Cardiac fibroblast (primary cell): ENCODE data around the gene C2orf78.
"Not testable (repeated sequence)": the region's sequence is repeated elsewhere in the genome, so short reads cannot be mapped to it uniquely, and the experiment has no call there.

ENCODE experiments used
- DNase-seq, 2 donors: peaks; one replicate each; pipeline versions ENCODE4 v3.0.0 to v3.0.0-alpha.2; 2010; ENCODE audit warnings: low read depth in 2 of 2
- H3K4me3 ChIP-seq, 2 donors: replicated peaks in 1 of 2; 1 replicate in 1 of 2; 2 replicates in 1 of 2; pipeline ENCODE4 v1.5.1; 2011; ENCODE audit warnings: low read depth in 2 of 2, low read length in 2 of 2, mild to moderate bottlenecking in 2 of 2, moderate library complexity in 1 of 2
- TF ChIP-seq, protein P1 (sequence below): IDR thresholded peaks from one replicate; pipeline ENCODE4 v1.5.1; 2011; ENCODE audit warnings: low read depth, mild to moderate bottlenecking, low read length, inconsistent platforms

Gene C2orf78, protein sequence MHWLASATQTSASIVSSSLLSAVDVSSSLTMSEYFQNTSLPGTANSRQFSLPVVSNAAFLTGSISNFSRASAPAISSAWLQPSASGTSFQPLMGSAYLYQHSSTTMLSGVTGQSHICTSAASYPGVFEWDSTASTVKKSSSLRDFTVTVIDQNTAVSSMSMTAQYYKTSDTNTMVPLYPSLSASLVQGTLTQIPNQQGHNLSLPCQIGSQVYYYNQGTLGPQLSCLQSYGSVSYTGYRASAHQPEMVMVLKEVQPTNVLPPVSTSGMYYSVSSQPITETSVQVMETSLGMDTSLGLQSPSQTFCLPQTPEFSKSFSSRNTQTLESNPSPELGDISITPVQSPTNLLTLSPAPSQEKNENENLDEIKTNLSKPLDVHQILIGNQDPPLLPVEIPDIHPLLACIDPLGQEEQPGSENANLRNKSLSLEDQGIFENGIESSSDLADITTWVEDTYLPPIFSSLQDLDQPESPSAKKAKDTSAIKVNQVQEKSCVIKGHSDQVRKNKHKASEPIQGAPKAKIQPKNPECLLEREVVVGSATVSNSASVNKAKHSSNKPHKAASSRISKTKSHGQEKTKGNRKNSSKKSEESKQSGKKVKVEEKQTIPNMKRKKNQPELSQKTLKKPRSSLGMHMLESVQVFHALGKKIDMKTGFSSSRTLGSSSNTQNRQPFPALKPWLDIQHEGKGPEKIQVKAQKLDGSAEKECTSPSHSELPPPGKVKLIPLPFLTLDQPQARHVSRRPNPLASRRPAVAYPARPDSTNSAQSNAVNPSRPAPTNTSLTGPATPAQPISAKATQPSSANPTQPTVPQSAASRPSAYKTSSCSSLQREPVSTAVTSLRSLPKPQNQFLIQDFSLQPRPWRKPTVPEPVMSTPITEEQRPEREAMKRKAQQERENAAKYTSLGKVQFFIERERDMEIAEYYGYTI

DNA sequence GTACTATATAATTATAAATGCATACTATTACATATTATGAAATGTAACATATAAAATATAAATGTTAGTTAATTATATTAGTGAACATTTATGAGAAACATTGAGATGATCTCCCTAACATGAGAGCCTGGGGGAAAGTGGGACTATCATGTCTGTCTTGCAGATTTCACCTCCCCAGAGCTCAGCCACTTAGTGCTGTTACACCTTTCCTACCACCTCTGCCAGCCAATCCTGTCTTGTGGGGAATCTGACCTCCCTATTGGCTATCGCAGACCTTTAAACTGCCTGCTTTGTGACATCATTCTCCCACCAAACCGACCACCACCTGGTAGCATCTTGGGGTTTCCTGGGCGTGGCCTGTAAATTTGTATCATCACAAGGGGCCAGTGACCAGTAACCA lies at the start of gene C2orf78:
Gene C2orf78, plus strand, starts transcription at position 301 of the 400 bp plus-strand sequence. CDS start 127 bp downstream, outside the sequence.
- DNase-seq, H3K4me3 ChIP-seq: not testable (repeated sequence)

DNA sequence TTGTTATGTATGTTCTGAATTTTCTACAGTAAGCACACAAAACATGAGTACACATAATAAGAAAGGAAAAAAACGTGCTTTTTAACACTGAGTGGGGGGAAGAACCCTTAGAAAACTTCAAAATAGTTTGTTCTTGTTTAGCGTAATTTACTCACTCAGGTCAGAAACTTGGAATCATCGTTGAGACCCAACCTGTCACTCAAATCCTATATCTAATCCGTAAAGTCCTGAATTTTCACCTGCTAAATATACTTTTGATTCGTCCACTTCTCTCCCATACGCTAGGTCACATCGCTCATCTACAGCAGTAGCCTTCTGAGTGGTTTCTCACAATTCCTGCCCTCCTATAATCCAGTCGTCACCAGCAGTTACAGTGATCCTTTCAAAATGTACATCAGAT lies 47.6 kb upstream of the C2orf78 start:
- TF ChIP-seq, protein P1, sequence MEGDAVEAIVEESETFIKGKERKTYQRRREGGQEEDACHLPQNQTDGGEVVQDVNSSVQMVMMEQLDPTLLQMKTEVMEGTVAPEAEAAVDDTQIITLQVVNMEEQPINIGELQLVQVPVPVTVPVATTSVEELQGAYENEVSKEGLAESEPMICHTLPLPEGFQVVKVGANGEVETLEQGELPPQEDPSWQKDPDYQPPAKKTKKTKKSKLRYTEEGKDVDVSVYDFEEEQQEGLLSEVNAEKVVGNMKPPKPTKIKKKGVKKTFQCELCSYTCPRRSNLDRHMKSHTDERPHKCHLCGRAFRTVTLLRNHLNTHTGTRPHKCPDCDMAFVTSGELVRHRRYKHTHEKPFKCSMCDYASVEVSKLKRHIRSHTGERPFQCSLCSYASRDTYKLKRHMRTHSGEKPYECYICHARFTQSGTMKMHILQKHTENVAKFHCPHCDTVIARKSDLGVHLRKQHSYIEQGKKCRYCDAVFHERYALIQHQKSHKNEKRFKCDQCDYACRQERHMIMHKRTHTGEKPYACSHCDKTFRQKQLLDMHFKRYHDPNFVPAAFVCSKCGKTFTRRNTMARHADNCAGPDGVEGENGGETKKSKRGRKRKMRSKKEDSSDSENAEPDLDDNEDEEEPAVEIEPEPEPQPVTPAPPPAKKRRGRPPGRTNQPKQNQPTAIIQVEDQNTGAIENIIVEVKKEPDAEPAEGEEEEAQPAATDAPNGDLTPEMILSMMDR: no peak
- H3K4me3 ChIP-seq: peak overlapping the region; percentile 76 to 83
- DNase-seq: peak in 1 of 2 donors; percentile 8

DNA sequence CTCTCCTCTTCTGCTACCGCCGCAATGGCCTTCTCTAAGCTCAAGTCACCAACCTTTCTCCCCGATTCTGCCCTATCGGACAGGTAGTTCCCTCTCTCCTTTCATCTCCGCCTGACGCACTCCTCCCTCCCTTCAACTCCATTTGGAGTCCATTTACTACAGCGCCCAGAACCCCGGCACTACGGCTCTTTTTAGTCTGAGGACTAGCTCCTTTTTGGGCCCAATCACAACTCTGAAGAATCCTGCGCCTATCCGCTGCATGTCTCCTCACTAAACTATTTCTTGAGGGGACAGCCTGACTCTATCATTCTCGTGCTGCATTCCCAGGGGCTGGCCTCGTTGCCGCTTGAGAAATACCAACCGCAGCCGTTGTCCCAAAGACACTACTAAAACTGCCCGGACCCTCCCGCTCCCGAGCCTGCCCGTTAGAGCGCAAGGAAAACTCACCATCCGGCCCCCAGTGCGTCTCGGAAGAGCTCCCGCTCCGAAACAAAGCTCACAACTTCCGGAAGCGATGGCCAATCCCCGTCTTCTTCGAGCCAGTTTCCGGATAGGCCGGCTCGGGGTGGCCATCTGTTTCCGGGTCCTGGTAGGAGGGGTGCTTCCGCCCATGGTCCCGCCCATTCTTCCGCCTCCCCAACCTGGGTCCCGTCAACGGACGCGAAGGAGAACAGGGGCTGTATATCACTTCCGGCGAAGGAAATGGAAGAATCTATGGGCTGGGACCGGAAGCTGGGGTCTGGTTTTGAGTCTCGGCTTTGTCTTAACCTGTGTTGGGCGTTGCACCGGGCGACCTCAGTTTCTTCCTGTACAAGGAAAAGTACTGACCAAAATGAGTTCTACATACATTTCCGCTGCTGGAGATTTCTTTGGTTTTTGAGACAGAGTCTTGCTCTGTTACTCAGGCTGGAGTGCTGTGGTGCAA lies 46.9 kb upstream of the C2orf78 start, which contains the start of gene TPRKB:
Gene TPRKB, minus strand, starts transcription at position 491 of the 925 bp plus-strand sequence. CDS start 2,776 bp downstream, outside the sequence.
- H3K4me3 ChIP-seq: peak within 1 kb of the TSS; percentile 76 to 83
- peak; percentile 98 to 99 for DNase-seq
- TF ChIP-seq, protein P1: no peak

DNA sequence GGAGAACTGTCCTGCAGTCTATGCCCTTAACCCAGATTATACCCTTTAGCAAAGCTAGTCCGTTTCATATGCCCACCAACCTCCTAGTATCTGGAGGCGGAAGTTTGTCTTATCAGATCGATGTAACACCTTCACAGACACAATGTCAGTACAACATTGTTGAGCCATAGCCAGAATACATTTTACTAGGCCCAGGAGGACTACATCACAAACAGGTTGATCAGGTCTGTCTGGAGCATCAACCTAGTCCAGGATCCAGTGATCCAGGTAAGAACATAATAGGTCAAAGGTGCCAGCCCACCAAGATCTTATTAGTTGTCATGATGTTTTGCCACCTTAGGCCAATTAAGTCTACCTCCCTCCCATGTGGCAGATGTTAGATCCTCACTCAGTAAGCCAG lies 44.9 kb upstream of the C2orf78 start:
- TF ChIP-seq, protein P1: no peak
- no peak overlapping the region for H3K4me3 ChIP-seq
- no peak for DNase-seq

DNA sequence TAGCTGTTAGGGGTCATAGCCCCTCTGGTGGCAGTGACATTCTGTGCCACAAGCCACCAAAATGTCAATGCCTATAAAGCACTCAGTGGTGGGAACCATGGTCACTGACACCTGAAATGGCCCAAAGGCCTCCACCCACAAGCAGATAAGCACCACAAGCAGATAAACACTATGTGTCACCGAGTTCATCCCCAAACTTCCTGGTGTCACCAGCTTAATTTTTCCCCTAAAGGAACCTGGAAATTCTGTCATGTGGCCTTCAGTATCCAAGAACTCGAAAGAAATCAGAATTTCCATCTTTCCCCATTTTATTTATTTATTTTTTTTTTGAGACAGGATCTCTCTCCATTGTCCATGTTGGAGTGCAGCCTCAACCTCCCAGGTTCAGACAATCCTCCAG lies 43.2 kb upstream of the C2orf78 start:
- DNase-seq: no peak
- no peak overlapping the region for H3K4me3 ChIP-seq
- TF ChIP-seq, protein P1: no peak

DNA sequence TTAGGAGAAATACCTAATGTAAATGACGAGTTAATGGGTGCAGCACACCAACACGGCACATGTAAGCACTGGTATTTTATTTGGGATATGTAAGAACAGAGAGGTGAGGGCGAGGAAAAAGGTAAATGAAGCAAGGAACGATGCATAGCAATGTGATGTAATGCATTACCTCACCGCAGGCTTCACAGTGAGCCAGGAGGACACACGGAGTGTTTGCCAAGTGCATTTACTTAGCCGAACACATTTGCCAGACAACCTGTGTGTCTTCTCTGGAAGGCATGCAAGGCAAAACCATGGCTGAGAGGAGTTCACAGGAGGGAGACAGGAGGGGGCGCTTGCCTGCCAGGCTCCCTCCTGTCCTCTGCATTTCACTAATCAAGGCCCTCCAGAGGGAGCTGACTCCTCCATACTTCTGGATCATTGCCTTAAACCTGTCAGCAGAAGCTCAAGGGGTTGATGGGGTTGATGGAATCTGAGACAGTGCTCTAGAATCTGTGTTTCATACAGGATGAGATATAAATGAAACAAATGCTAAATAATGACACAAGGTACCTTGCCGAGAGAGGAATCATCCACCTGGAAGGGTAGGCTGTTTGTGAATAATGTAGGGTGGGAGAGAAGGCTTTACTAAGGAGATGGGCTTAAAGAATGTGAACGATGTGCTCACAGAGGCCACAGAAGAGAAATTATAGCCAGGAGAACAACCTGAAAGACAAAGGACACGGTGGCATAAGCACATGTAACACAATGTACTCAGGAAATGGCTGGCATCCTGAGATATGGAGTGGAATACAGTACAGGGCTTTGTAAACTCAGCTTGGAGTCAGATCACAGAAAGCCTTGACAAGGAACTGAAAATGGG lies 37.7 kb upstream of the C2orf78 start:
- TF ChIP-seq, protein P1: no peak
- DNase-seq: no peak

More for the DNA sequence above, 37.7 kb upstream of the C2orf78 start:
- no peak overlapping the region for H3K4me3 ChIP-seq
